Measurements from ENCODE around the gene AGXT2. TPM values are rescaled to one million over a fixed set of nuclear protein-coding genes. Genes with fewer than 3 reads are reported as not detected.

AGXT2 gene
- total RNA-seq, 1 donor from 2014 or later, result not detected

DNA sequence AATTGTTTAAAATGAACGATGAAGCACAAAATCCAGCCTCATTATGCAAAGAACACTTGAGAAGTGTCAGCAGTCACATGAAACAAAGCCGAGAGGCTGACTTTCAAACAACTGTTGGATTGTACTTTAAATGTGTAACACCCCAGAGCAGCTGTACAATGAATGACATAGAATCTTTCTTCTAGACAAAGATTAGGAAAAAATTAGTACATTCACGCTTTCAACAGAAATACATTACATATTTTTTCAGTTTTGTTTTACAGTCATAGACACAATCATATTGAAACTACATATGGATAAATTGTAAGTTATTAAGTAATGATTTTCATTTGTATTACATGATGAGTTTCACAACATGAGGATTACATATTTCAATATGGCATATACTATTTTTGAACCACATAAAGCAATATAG, 10.6 kb upstream of the AGXT2 start:
- DNase-seq (ENCODE audit: low spot score), result no peak
- H3K9me3 Mint-ChIP-seq (ENCODE audit: low read depth), result no peaks in the 10 kb centered on the region
- no peak overlapping the region for H3K27ac Mint-ChIP-seq (ENCODE audit: unreplicated experiment)
- H3K27me3 Mint-ChIP-seq (ENCODE audit: low read depth), result peaks cover 38% of the 10 kb centered on the region
- TF ChIP-seq, protein P1, sequence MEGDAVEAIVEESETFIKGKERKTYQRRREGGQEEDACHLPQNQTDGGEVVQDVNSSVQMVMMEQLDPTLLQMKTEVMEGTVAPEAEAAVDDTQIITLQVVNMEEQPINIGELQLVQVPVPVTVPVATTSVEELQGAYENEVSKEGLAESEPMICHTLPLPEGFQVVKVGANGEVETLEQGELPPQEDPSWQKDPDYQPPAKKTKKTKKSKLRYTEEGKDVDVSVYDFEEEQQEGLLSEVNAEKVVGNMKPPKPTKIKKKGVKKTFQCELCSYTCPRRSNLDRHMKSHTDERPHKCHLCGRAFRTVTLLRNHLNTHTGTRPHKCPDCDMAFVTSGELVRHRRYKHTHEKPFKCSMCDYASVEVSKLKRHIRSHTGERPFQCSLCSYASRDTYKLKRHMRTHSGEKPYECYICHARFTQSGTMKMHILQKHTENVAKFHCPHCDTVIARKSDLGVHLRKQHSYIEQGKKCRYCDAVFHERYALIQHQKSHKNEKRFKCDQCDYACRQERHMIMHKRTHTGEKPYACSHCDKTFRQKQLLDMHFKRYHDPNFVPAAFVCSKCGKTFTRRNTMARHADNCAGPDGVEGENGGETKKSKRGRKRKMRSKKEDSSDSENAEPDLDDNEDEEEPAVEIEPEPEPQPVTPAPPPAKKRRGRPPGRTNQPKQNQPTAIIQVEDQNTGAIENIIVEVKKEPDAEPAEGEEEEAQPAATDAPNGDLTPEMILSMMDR (IDR thresholded peaks at IDR 0.05), result no peak
- H3K36me3 Mint-ChIP-seq (ENCODE audit: low read depth), result no peaks in the 10 kb centered on the region
- H3K4me3 Mint-ChIP-seq (ENCODE audit: unreplicated experiment), result no peak overlapping the region
- no peaks in the 10 kb centered on the region for H3K4me1 Mint-ChIP-seq (ENCODE audit: low read depth)

DNA sequence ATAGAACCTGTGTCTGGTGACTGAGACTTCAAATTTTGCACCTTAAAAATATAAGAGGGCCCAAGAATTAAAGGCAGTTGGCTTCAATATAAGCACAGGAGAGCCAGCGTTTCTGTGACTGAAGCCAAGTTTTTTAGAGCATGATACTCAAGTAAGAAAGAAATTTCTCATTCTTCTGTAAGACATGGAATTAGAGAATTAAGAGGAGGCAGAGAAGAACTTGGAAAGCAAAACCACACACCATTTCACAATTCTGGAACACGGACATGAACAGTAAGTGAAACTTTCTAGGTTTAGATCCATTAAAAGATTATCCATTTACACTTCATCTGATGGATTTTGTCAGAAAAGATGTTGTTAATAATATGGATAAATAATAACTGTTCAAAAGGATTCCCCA, 8.9 kb upstream of the AGXT2 start:
- TF ChIP-seq, protein P1 (IDR thresholded peaks at IDR 0.05), result no peak
- no peak overlapping the region for H3K27ac Mint-ChIP-seq (ENCODE audit: unreplicated experiment)
- H3K4me3 Mint-ChIP-seq (ENCODE audit: unreplicated experiment), result no peak overlapping the region
- H3K36me3 Mint-ChIP-seq (ENCODE audit: low read depth), result no peaks in the 10 kb centered on the region
- H3K27me3 Mint-ChIP-seq (ENCODE audit: low read depth), result peaks cover 35% of the 10 kb centered on the region
- H3K4me1 Mint-ChIP-seq (ENCODE audit: low read depth), result no peaks in the 10 kb centered on the region
- H3K9me3 Mint-ChIP-seq (ENCODE audit: low read depth), result peaks cover under 1% of the 10 kb centered on the region
- DNase-seq (ENCODE audit: low spot score), result no peak

DNA sequence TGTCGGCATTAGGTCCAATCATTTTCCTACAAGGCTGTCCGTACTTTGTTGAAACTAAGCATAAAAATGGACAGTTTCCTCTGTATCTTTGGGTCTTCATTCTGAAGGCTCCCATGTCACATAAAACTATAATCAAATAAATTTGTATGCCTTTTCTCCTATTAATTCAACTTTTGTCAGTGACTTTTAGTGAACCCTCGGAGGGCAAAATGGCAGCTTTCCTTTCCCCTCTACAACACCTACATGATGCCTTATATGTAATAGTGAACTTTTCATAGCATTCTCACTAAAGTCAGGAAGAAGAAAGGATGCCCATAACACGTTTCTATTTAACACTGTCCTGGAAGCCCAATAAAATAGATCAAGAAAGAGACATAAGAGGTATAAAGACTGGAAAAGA, 5.1 kb upstream of the AGXT2 start:
- Mint-ChIP-seq H3K27me3 (ENCODE audit: low read depth) (peaks cover 36% of the 10 kb centered on the region), H3K27ac (ENCODE audit: unreplicated experiment) (no peak overlapping the region), H3K4me1 (ENCODE audit: low read depth) (no peaks in the 10 kb centered on the region), H3K4me3 (ENCODE audit: unreplicated experiment) (no peak overlapping the region), H3K9me3 (ENCODE audit: low read depth) (peaks cover 8% of the 10 kb centered on the region), H3K36me3 (ENCODE audit: low read depth) (no peaks in the 10 kb centered on the region)
- TF ChIP-seq, protein P1 (IDR thresholded peaks at IDR 0.05), result no peak
- no peak for DNase-seq (ENCODE audit: low spot score)

DNA sequence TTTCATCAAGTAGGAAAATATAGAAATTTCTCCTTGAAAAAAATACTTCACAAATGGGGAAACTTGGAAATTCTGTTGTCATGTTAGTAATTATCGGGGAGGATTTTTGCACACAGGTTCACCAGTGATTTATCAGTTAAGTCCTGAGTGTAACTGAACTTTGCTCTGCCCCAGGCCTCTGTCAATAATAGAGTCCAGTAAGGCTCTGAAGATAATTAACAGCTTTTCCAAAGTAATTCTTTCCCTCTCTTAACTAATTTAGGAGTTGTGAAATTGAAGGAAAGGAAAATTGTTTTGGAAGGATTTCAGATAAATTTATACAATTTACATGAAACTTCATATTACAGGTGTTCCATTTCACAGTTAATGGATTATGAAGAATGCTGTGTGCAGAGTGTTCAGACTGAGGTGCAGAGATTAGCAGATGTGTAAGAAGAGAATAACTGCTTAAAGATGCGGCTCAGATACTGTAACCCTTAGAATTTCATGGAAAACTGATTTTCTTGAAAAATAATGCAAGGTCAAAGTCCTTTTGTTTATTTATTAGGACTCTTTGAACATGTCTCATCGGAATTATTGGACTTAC, 2.9 kb upstream of the AGXT2 start:
- TF ChIP-seq, protein P1 (IDR thresholded peaks at IDR 0.05), result no peak
- H3K9me3 Mint-ChIP-seq (ENCODE audit: low read depth), result peaks cover 8% of the 10 kb centered on the region
- H3K4me3 Mint-ChIP-seq (ENCODE audit: unreplicated experiment), result no peak overlapping the region
- H3K27ac Mint-ChIP-seq (ENCODE audit: unreplicated experiment), result no peak overlapping the region
- no peaks in the 10 kb centered on the region for H3K4me1 Mint-ChIP-seq (ENCODE audit: low read depth)
- no peak for DNase-seq (ENCODE audit: low spot score)
- peaks cover 2% of the 10 kb centered on the region for H3K36me3 Mint-ChIP-seq (ENCODE audit: low read depth)
- peaks cover 24% of the 10 kb centered on the region for H3K27me3 Mint-ChIP-seq (ENCODE audit: low read depth)

DNA sequence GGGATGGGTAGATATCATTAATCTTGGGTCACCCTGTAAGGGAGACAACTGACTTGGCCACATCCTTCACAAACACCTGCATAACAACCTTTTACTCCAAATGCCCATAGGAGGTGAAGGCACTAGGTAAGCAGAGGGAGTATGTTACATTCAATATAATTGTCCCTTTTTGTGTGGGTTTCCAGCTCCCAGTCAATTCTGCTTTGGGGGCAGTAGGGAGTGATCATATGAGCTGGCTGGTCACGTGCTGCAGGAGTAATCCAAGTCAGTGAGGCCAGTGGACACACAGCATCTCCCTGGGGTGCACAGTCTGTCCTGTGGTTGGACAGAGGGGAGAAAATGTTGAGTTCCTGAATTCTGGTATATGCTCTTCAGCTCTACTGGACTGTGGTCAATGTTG, 1.2 kb upstream of the AGXT2 start:
- peaks cover 2% of the 10 kb centered on the region for H3K36me3 Mint-ChIP-seq (ENCODE audit: low read depth)
- H3K4me3 Mint-ChIP-seq (ENCODE audit: unreplicated experiment), result no peak overlapping the region
- no peak overlapping the region for H3K27ac Mint-ChIP-seq (ENCODE audit: unreplicated experiment)
- H3K9me3 Mint-ChIP-seq (ENCODE audit: low read depth), result peaks cover 8% of the 10 kb centered on the region
- DNase-seq (ENCODE audit: low spot score), result no peak
- no peaks in the 10 kb centered on the region for H3K4me1 Mint-ChIP-seq (ENCODE audit: low read depth)
- H3K27me3 Mint-ChIP-seq (ENCODE audit: low read depth), result peaks cover 14% of the 10 kb centered on the region
- TF ChIP-seq, protein P1 (IDR thresholded peaks at IDR 0.05), result no peak

Data from chondrocyte (in vitro differentiated cells).